ENCODE results near the gene UQCR11. TPM values are rescaled to one million over a fixed set of nuclear protein-coding genes. Genes with fewer than 3 reads are reported as not detected.

The UQCR11 gene
- total and polyA plus RNA-seq, 2 experiments from 2014 or later: 73.6 to 1,116 TPM

- no peaks in the 10 kb centered on the region for H3K9me3 ChIP-seq (ENCODE audit: low read depth)
- H3K4me3 ChIP-seq: no peak overlapping the region
- TF ChIP-seq CTCF (IDR thresholded peaks at IDR 0.05; ENCODE audit: low read depth, low read length): no peak
- H3K36me3 ChIP-seq: peaks cover 2% of the 10 kb centered on the region
- no peak for DNase-seq (ENCODE audit: low read depth in 1 of 2, low spot score in 1 of 2)
- no peaks in the 10 kb centered on the region for H3K27me3 ChIP-seq
- H3K4me1 ChIP-seq (ENCODE audit: low read depth): no peaks in the 10 kb centered on the region
- H3K27ac ChIP-seq: no peak overlapping the region
These were observed 44.9 kb downstream of the UQCR11 start for GRCh38 chr19:1560286-1560882.

- H3K4me1 ChIP-seq (ENCODE audit: low read depth): no peaks in the 10 kb centered on the region
- H3K36me3 ChIP-seq: peaks cover 7% of the 10 kb centered on the region
- DNase-seq (ENCODE audit: low read depth in 1 of 2, low spot score in 1 of 2): no peak
- no peak for TF ChIP-seq CTCF (IDR thresholded peaks at IDR 0.05; ENCODE audit: low read depth, low read length)
- H3K27me3 ChIP-seq: no peaks in the 10 kb centered on the region
- no peak overlapping the region for H3K27ac ChIP-seq
- H3K4me3 ChIP-seq: no peak overlapping the region
- H3K9me3 ChIP-seq (ENCODE audit: low read depth): no peaks in the 10 kb centered on the region
These were observed 46.7 kb downstream of the UQCR11 start for GRCh38 chr19:1558552-1558951.

GRCh38 chr19:1556390-1557070 is 48.7 kb downstream of the UQCR11 start:
- no peak for DNase-seq (ENCODE audit: low read depth in 1 of 2, low spot score in 1 of 2)
- no peak for TF ChIP-seq CTCF (IDR thresholded peaks at IDR 0.05; ENCODE audit: low read depth, low read length)
- Histone ChIP-seq H3K27ac (no peak overlapping the region), H3K36me3 (peaks cover 7% of the 10 kb centered on the region), H3K9me3 (ENCODE audit: low read depth) (no peaks in the 10 kb centered on the region), H3K4me3 (no peak overlapping the region), H3K4me1 (ENCODE audit: low read depth) (no peaks in the 10 kb centered on the region), H3K27me3 (no peaks in the 10 kb centered on the region)

GRCh38 chr19:1555487-1556389 is 49.5 kb downstream of the UQCR11 start:
- Histone ChIP-seq H3K27me3 (no peaks in the 10 kb centered on the region), H3K36me3 (peaks cover 7% of the 10 kb centered on the region), H3K4me1 (ENCODE audit: low read depth) (no peaks in the 10 kb centered on the region), H3K4me3 (no peak overlapping the region), H3K27ac (no peak overlapping the region), H3K9me3 (ENCODE audit: low read depth) (no peaks in the 10 kb centered on the region)
- no peak for TF ChIP-seq CTCF (IDR thresholded peaks at IDR 0.05; ENCODE audit: low read depth, low read length)
- no peak for DNase-seq (ENCODE audit: low read depth in 1 of 2, low spot score in 1 of 2)

GRCh38 chr19:1554968-1555367 is 50.3 kb downstream of the UQCR11 start:
- no peak for TF ChIP-seq CTCF (IDR thresholded peaks at IDR 0.05; ENCODE audit: low read depth, low read length)
- Histone ChIP-seq H3K27ac (no peak overlapping the region), H3K36me3 (peaks cover 7% of the 10 kb centered on the region), H3K4me3 (no peak overlapping the region), H3K4me1 (ENCODE audit: low read depth) (no peaks in the 10 kb centered on the region), H3K27me3 (no peaks in the 10 kb centered on the region), H3K9me3 (ENCODE audit: low read depth) (no peaks in the 10 kb centered on the region)
- no peak for DNase-seq (ENCODE audit: low read depth in 1 of 2, low spot score in 1 of 2)
